Lower lobe of right lung (tissue), 2 donors: Measurements from ENCODE around the gene ZNF519. TPM values are rescaled to one million over a fixed set of nuclear protein-coding genes. Genes with fewer than 3 reads are reported as not detected.

Experiments
- ATAC-seq, 2 donors: fragments of 200-7000 bp; cut with Tn5 transposase; one replicate each; pipeline ENCODE4 v1.9.1; 2020 to 2022; ENCODE audit warnings: mild to moderate bottlenecking in 2 of 2, moderate library complexity in 2 of 2
- DNase-seq: peaks from one replicate; pipeline ENCODE4 v3.0.0-alpha.2; 2020
- H3K27ac ChIP-seq: fragments of 200-600 bp; one replicate; pipeline ENCODE4 v1.8.0; 2022
- H3K27me3 ChIP-seq: fragments of 200-600 bp; one replicate; pipeline ENCODE4 v1.8.0; 2022; ENCODE audit warnings: low read depth
- H3K36me3 ChIP-seq: fragments of 200-600 bp; one replicate; pipeline ENCODE4 v1.8.0; 2022; ENCODE audit warnings: mild to moderate bottlenecking
- H3K4me1 ChIP-seq: fragments of 200-600 bp; one replicate; pipeline ENCODE4 v1.8.0; 2022
- H3K4me3 ChIP-seq: fragments of 200-600 bp; one replicate; pipeline ENCODE4 v1.8.0; 2022; ENCODE audit warnings: mild to moderate bottlenecking
- H3K9me3 ChIP-seq: fragments of 200-600 bp; one replicate; pipeline ENCODE4 v1.8.0; 2022
- intact Hi-C: fragments of 100-400 bp; cut with DNase I; formaldehyde crosslinking; loops from one replicate; pipeline ENCODE4 v1.11.0; 2022
- total RNA-seq: library from RNA; stranded (reverse); fragmentation: NEBNext Ultra II Directional; extraction: Animal tissue kit (Norgen Biotek cat#: 25700); gene quantifications from one replicate; pipeline ENCODE4 v1.2.1, GENCODE V29; 2021
- TF ChIP-seq, protein P1 (sequence below): fragments of 200-600 bp; IDR thresholded peaks from one replicate; pipeline ENCODE4 v1.8.0; 2022; ENCODE audit warnings: antibody characterized with exemption, mild to moderate bottlenecking
- donor health status: DM: no; HTN: yes; CAD: no; lungs with severe emphysema.

ZNF519 gene
- total RNA-seq, 1 donor from 2014 or later: 7.0 TPM

DNA sequence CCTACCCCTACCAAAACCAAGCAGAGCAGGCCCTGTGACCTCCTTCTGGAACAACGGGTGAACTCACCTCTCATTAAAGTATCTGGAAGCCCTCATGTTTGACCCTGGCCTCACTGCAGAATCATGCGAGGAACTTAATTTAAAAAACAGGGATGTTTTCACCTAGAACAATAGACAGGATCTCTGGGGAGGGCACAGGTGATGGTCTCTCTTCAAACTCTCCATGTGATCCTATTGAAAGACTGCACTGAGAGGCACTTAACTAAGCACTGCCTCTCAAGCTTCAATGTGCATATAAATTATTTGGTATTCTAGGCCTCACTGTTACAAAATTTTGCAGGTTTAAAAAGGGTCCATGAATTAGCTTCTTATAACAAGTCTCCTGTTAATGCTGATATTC, 7.5 kb downstream of the ZNF519 start:
- TF ChIP-seq, protein P1, sequence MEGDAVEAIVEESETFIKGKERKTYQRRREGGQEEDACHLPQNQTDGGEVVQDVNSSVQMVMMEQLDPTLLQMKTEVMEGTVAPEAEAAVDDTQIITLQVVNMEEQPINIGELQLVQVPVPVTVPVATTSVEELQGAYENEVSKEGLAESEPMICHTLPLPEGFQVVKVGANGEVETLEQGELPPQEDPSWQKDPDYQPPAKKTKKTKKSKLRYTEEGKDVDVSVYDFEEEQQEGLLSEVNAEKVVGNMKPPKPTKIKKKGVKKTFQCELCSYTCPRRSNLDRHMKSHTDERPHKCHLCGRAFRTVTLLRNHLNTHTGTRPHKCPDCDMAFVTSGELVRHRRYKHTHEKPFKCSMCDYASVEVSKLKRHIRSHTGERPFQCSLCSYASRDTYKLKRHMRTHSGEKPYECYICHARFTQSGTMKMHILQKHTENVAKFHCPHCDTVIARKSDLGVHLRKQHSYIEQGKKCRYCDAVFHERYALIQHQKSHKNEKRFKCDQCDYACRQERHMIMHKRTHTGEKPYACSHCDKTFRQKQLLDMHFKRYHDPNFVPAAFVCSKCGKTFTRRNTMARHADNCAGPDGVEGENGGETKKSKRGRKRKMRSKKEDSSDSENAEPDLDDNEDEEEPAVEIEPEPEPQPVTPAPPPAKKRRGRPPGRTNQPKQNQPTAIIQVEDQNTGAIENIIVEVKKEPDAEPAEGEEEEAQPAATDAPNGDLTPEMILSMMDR: no peak
- Histone ChIP-seq H3K36me3 (no peaks in the 10 kb centered on the region), H3K9me3 (no peaks in the 10 kb centered on the region), H3K4me1 (no peaks in the 10 kb centered on the region), H3K4me3 (no peak overlapping the region), H3K27me3 (no peaks in the 10 kb centered on the region), H3K27ac (no peak overlapping the region)
- intact Hi-C loops: no loop called here
- DNase-seq (no peak), ATAC-seq (no peak)

DNA sequence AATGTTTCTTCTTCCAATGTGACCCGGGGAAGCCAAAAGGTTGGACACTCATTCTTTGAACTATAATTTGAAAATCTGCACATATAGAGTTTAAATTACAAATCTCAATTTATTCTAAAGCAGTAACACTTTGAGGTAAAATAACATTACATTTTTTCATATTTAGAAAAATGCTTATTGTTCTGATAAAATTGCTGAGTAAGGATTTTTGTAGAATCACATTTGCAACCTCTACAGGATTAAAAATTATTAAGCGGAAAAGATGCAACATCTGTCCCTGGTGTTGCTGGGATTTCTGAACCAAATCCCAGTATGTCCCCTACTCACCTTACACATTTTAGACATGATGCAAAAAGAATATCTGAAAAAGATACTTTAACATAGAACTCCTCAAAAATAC, 10.1 kb downstream of the ZNF519 start:
- Histone ChIP-seq H3K4me1 (no peaks in the 10 kb centered on the region), H3K9me3 (no peaks in the 10 kb centered on the region), H3K4me3 (no peak overlapping the region), H3K27me3 (no peaks in the 10 kb centered on the region), H3K36me3 (no peaks in the 10 kb centered on the region), H3K27ac (no peak overlapping the region)
- ATAC-seq: no peak
- TF ChIP-seq, protein P1: no peak
- intact Hi-C loops: no loop called here
- no peak for DNase-seq

DNA sequence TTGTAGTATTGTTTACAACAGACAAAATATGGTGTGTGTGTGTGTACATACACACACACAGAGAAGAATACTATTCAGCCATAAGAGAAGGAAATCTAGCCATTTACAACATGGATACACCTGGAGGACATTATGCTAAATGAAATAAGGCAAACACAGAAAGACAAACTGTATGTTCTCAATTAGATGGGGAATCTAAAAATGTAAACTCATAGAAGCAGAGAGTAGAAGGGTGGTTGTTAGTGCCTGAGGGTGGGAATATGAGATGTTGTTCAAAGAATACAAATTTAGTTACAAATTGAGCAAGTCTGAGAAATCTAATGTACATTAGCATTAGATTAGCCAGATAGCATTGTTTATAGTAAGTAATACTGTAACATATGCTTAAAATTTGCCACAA, 11.3 kb downstream of the ZNF519 start:
- TF ChIP-seq, protein P1: no peak
- no peaks in the 10 kb centered on the region for H3K36me3 ChIP-seq
- H3K4me3 ChIP-seq: no peak overlapping the region
- no peaks in the 10 kb centered on the region for H3K4me1 ChIP-seq
- ATAC-seq (no peak), DNase-seq (no peak)
- no peaks in the 10 kb centered on the region for H3K27me3 ChIP-seq
- no peak overlapping the region for H3K27ac ChIP-seq
- H3K9me3 ChIP-seq: peaks cover 9% of the 10 kb centered on the region
- intact Hi-C loops: no loop called here

DNA sequence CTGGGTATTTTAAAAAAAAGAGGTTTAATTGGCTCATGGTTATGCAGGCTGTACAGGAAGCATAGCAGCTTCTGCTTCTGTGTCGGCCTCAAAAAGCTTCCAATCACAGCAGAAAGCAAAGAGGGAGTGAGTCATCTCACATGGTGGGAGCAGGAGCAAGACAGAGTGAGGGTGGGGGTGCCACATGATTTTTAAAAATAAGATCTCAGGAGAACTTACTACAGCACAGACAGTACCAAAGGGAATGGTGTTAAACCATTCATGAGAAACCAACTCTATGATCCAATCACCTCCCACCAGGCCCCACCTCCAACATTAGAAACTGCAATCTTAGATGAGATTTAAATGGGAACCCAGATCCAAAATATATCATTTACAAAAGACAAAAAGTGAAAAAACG, 14.6 kb downstream of the ZNF519 start:
- Histone ChIP-seq H3K4me3 (no peak overlapping the region), H3K27me3 (no peaks in the 10 kb centered on the region), H3K9me3 (peaks cover 13% of the 10 kb centered on the region), H3K4me1 (no peaks in the 10 kb centered on the region), H3K36me3 (no peaks in the 10 kb centered on the region), H3K27ac (no peak overlapping the region)
- ATAC-seq (no peak), DNase-seq (no peak)
- TF ChIP-seq, protein P1: no peak
- intact Hi-C loops: no loop called here

DNA sequence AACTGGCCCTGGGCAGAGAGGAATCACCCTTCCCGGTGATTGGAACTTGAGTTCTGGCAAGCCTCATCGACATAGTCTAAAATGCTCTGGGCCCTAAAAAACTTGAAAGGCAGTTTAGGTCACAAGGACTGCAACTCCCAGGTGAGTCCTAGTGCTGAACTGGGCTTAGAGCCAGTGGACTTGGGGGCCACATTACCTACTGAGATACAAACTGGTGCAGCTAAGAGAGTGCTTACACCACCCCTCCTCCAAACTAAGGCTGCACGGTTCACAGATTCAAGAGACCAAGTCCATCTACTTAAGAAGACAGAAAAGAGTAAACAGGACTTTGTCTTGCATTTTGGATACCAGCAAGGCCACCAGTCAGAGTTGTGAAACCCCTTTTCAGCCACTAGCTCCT, 25.3 kb downstream of the ZNF519 start:
- no peaks in the 10 kb centered on the region for H3K4me1 ChIP-seq
- no peak overlapping the region for H3K27ac ChIP-seq
- ATAC-seq (no peak), DNase-seq (no peak)
- H3K4me3 ChIP-seq: no peak overlapping the region
- H3K9me3 ChIP-seq: peaks cover 30% of the 10 kb centered on the region
- TF ChIP-seq, protein P1: no peak
- intact Hi-C loops: no loop called here
- no peaks in the 10 kb centered on the region for H3K27me3 ChIP-seq
- H3K36me3 ChIP-seq: no peaks in the 10 kb centered on the region
